GM20431 (cell line): ENCODE data around the gene KRTAP5-3.
"Not testable (repeated sequence)": the region's sequence is repeated elsewhere in the genome, so short reads cannot be mapped to it uniquely, and the experiment has no call there.

Experiments used
- in situ Hi-C: fragments of 300-500 bp; cut with MseI, MboI; formaldehyde crosslinking; loops from one replicate; pipeline ENCODE4 v1.15.0; 2020; ENCODE audit warnings: low sequenced_read_pairs; ENCODE audit not compliant: unreplicated experiment

Gene KRTAP5-3

GRCh38 chr11:1624621-1625020 is 16.4 kb upstream of the KRTAP5-3 start:
- in situ Hi-C loops = no loop called here

DNA sequence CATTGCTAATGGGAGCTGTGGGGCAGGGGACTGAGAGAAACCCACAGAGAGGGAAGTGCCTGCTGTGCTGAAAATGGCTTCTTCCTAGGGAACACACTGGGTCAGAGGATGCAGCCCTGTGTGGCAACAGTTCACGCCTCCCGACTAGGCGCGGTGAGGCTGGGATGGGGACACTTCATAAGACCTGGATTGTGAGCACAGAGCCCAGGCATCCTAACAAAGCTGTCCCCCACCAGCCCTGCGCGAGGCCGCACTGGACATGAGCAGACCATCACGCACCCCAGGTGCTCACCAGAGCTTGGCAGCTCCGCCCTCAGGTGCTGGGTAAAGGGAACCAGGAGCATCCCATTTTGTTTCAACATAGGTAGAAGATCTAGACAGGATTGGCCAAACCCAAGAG is 15.5 kb upstream of the KRTAP5-3 start:
- in situ Hi-C loops = no loop called here

DNA sequence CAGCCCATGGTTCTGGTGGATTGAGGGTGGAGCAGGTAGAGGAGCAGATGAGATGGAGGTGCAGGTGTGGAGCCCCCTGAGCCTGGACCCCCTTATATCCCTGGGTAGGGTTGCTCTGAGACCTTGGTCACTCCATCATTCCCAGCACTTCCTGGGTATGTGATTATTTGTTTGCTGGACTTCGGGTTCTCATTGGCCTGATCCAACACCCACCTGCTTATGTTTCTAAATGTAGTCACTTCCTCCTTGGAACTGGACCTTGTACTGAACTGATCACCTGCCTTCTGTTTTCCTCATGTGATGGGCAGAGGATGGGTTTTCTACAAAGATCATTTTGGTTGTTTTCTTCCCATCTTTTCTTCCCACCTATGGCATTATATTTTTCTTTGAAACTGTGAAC is 13.8 kb upstream of the KRTAP5-3 start, which contains the start of gene KRTAP5-4:
KRTAP5-4 (minus strand) TSS at position 53 of the 400 bp plus-strand sequence; CDS start at position 8, 45 bp downstream.
- in situ Hi-C loops = no loop called here

DNA sequence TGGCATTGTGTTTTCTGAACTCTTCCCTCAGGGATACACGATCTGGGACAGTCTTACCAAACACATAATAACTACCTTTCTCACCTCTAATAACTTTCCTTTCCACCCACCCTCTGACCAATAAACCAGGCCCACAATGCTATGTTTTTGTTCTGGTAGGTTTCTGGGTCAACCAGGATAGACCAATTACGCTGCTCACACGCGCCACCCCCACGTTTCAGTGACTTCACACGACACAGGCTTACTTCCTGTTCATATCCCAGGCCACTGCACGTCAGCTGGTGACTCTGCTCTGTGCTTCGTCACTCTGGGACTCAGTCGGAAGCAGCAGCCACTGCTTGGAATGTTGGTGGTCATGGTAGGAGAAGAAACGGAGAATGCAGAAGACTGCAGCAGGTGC is 11.2 kb upstream of the KRTAP5-3 start:
- in situ Hi-C loops = no loop called here

- in situ Hi-C loops = no loop called here
Observed at GRCh38 chr11:1618231-1618630, 10.0 kb upstream of the KRTAP5-3 start.

DNA sequence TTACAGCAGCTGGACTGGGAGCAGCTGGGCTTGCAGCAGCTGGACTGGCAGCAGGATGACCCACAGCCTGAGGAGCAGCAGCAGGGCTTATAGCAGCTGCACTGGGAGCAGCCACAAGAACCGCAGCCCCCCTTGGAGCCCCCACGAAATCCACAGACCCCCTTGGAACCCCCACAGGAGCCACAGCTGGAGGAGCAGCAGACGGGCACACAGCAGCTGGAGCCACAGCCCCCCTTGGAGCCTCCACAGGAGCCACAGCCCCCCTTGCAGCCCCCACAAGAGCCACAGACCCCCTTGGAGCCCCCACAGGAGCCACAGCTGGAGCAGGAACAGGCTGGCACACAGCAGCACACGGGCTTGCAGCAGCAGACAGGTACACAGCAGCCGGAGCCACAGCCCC is 362 bp downstream of the KRTAP5-3 start:
- in situ Hi-C loops = not testable (repeated sequence)

DNA sequence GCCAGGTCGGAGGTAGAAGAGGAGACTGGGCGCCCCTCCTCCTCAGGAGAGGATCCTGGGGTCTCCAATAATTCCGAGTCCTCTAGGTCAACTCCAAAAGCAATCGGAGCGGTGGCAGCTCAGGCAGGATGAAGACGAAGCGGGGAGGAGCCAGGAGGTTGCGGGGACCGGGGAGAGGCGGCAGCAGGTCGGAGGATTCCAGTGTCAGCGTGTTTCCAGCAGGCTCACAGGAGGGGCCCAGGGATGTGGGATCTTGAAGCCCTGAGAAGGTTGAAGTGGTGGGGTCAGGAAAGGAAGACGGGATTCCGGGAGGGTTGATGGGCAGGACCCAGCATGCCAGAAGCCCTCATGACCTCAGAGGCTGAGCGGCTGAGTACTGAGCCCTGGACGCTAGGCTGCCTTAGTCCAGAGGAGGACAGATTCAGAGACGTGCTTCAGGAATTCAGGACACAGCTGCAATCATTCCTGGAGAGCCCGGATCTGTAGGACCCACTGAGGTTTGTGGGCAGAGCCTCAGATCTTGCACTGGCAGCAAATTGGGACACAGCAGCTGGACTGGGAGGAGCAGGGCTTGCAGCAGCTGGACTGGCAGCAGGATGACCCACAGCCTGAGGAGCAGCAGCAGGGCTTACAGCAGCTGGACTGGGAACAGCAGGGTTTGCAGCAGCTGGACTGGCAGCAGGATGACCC is 962 bp downstream of the KRTAP5-3 start:
- in situ Hi-C loops = not testable (repeated sequence)

DNA sequence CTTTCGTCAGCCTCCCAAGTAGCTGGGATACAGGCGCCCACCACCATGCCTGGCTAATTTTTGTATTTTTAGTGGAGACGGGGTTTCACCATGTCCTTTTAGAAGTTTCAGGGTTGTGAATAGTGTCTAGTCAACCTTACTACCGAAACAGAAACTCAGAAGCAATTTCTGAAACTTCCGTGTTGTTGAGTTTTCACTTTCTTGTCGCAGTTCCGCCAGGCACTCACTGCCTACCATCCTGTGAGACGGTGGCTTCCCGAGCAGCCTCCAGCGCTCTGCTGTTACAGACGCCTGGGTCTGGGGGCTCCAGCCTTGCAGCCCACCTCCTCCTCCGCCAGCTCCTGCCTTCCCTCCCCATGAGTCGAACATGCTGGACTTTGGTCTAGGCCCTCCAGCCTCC is 2.3 kb downstream of the KRTAP5-3 start:
- in situ Hi-C loops = not testable (repeated sequence)

DNA sequence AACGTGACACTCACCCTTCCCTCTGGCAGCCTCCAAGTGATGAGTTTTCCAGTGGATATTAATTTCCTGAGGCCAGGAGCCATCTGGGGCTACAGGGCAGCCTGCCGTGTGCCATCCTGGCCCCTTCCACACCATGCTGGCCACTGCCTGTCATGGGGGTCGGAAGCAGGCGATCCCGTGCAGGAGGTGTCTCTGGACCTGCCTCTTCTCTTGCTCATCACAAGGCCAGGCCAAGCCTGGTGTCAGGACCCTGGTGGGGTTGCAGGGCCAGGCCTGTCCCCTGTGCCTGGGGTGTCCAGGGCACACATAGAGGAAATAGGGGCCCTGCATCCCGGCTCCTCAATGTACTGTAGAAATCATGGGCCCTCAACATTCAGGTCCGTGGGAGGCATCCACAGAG is 3.6 kb downstream of the KRTAP5-3 start:
- in situ Hi-C loops = no loop called here

- in situ Hi-C loops = no loop called here
Observed at GRCh38 chr11:1604181-1604580, 4.1 kb downstream of the KRTAP5-3 start.

GRCh38 chr11:1603629-1604028 is 4.6 kb downstream of the KRTAP5-3 start:
- in situ Hi-C loops = no loop called here

GRCh38 chr11:1601663-1602062 is 6.6 kb downstream of the KRTAP5-3 start:
- in situ Hi-C loops = not testable (repeated sequence)

DNA sequence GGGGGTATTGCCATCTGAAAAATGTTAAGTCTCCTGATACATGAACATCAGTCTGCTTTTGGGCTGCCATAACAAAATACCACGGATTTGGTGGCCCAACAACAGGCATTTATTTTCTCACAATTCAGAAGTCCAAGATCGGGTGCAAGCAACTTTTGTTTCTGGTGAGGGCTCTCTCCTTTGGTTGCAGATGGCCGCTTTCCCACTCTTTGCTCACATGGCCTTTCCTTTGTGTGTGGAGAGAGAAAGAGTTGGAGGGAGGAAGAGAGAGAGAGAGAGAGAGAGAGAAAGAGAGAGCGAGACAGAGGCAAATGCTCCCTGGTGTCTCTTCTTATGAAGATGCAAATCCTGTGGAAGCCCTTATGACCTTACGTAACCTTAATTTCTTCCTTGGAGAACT is 7.6 kb downstream of the KRTAP5-3 start:
- in situ Hi-C loops = no loop called here

DNA sequence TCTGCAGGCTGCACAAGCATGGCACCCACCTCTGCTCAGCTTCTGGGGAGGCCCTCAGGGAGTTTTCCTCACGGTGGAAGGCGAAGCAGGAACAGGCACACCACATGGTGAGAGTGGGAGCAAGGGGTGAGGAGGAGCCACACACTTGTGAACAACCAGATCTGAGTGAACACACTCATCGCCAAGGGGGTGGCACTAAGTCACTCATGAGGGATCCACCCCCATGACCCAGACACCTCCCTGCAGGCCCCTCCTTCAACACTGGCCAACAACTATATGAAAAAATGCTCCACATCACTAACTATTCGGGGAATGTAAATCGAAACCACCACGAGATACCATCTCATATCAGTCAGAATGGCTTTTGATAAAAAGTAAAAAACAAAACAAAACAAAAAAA is 9.4 kb downstream of the KRTAP5-3 start:
- in situ Hi-C loops = no loop called here

- in situ Hi-C loops = not testable (repeated sequence)
Observed at GRCh38 chr11:1598406-1598805, 9.9 kb downstream of the KRTAP5-3 start.

DNA sequence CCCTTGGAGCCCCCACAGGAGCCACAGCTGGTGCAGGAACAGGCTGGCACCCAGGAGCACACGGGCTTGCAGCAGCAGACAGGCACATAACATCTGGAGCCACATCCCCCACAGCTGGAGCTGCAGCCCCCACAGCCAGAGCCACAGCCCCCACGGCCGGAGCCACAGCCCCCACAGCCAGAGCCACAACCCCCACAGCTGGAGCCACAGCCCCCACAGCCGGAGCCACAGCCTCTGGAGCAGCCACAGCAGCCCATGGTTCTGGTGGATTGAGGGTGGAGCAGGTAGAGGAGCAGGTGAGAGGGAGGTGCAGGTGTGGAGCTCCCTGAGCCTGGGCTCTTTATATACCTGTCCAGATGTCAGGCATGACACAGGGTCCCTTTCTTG is 10.3 kb downstream of the KRTAP5-3 start, which contains the start of gene KRTAP5-2:
KRTAP5-2 (minus strand) TSS at position 301 of the 387 bp plus-strand sequence; CDS start at position 257, 44 bp downstream.
- in situ Hi-C loops = no loop called here

GRCh38 chr11:1597331-1597993 is 10.8 kb downstream of the KRTAP5-3 start:
- in situ Hi-C loops = no loop called here

DNA sequence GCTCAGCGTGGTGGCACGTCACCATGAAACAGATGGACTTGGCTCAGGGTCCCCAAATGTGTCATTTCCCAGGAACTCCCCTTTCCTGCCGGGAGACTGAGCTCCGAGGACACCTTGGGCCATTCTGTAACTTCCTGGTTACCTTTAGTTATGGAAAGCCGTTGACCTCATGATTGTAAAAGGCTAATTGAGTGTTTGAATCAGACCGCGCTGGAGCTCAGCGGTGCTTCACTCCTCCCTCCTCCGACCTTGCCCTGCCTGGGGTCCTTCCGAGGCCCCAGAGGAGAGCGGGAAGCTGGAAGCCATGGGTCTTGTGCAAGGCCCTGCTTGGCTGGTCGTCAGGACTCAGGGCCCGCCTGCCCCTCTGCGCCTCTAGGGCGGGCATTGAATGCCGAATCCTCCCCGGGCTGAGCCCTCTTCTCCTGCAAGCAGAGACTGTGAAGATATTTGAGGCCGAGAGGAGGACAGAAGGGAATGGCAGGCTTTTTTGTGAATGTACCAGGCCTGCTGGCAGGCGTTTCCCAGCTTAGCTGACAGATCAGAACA is 11.6 kb downstream of the KRTAP5-3 start:
- in situ Hi-C loops = not testable (repeated sequence)

DNA sequence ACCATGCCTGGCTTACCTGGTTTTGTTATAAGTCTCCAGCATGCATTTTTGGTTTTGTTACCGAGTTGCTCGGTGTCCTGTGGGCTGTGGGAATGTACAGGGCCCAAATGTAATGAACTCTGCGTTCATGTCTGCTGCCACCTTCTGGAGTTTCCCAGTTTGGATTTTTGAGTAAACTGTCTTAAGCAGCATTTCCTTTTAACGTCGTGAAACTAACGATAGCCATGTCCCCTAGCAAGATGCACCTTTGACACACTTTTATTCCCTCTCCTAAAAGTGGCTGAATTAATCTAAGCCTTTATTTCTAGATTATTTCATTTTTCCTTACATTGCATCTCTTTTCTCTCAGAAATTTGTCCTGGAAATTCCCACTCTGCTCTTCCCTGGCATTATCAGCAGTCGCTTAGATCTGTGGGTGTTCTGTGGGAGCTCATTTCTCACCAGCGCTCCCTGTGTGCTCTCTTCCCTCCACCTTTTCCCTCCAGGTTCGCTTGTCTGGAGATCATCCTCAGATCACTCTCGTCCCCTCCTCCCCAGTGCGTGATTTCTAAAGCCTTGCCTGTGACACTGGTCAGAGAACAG is 12.2 kb downstream of the KRTAP5-3 start:
- in situ Hi-C loops = not testable (repeated sequence)

GRCh38 chr11:1592628-1593027 is 15.6 kb downstream of the KRTAP5-3 start:
- in situ Hi-C loops = no loop called here

GRCh38 chr11:1589996-1590395 is 18.3 kb downstream of the KRTAP5-3 start:
- in situ Hi-C loops = no loop called here
